IPS DF 6.9 (cell line): ENCODE measurements around the gene PLEKHM3.

ENCODE experiments used
- DNase-seq: peaks from one replicate; pipeline ENCODE4 v3.0.0-alpha.2; 2013; ENCODE audit warnings: low read depth, low spot score
- H3K27ac ChIP-seq: one replicate; pipeline ENCODE4 v1.5.1; 2013; ENCODE audit warnings: low read length, control low read depth
- H3K27me3 ChIP-seq: 2 replicates; pipeline ENCODE4 v1.6.1; 2013; ENCODE audit warnings: mild to moderate bottlenecking, low read length; ENCODE audit not compliant: control insufficient read depth, insufficient read depth
- H3K36me3 ChIP-seq: 2 replicates; pipeline ENCODE4 v1.6.1; 2013; ENCODE audit warnings: low read length; ENCODE audit not compliant: control insufficient read depth, insufficient read depth
- H3K4me1 ChIP-seq: 2 replicates; pipeline ENCODE4 v1.6.1; 2013; ENCODE audit warnings: low read length; ENCODE audit not compliant: control insufficient read depth, insufficient read depth
- H3K4me3 ChIP-seq: 2 replicates; pipeline ENCODE4 v1.5.1; 2013; ENCODE audit warnings: mild to moderate bottlenecking, low read length
- H3K9me3 ChIP-seq: 2 replicates; pipeline ENCODE4 v1.6.1; 2013; ENCODE audit warnings: low read length, inconsistent platforms; ENCODE audit not compliant: control insufficient read depth, insufficient read depth
- WGBS: extraction: QIAGEN DNeasy Blood & Tissue Kit; methylation state at CpG from one replicate; pipeline ENCODE4 v1.1.7; 2013; ENCODE audit warnings: mixed read lengths, missing lambda C conversion rate; ENCODE audit not compliant: insufficient read length, insufficient coverage; 5-methylcytosine and 5-hydroxymethylcytosine counted together

The PLEKHM3 gene

GRCh38 chr2:207775473-207775872 lies 249.9 kb downstream of the PLEKHM3 start:
- Histone ChIP-seq H3K9me3 (no peaks in the 10 kb centered on the region), H3K27me3 (no peaks in the 10 kb centered on the region), H3K27ac (no peak overlapping the region), H3K4me1 (0 out of 2 replicates have a peak, but pooled peaks cover 2% of the 10 kb centered on the region), H3K4me3 (no peak overlapping the region), H3K36me3 (no peaks in the 10 kb centered on the region)
- WGBS, result no CpG with 5 or more reads among the region's 3 CpGs
- DNase-seq, result no peak

- Histone ChIP-seq H3K4me1 (peaks cover 4% of the 10 kb centered on the region), H3K9me3 (no peaks in the 10 kb centered on the region), H3K36me3 (no peaks in the 10 kb centered on the region), H3K27ac (no peak overlapping the region), H3K27me3 (no peaks in the 10 kb centered on the region), H3K4me3 (no peak overlapping the region)
- WGBS, result no CpG with 5 or more reads among the region's 13 CpGs
- no peak for DNase-seq
Observed at GRCh38 chr2:207772844-207773205, 252.5 kb downstream of the PLEKHM3 start.

- Histone ChIP-seq H3K36me3 (peaks cover 5% of the 10 kb centered on the region), H3K27ac (no peak overlapping the region), H3K4me3 (no peak overlapping the region), H3K27me3 (no peaks in the 10 kb centered on the region), H3K9me3 (no peaks in the 10 kb centered on the region), H3K4me1 (peaks cover 10% of the 10 kb centered on the region)
- no peak for DNase-seq
- WGBS, result no CpG with 5 or more reads among the region's 13 CpGs
Observed at GRCh38 chr2:207772081-207772843, 253.1 kb downstream of the PLEKHM3 start.

GRCh38 chr2:207771421-207771820 lies 253.9 kb downstream of the PLEKHM3 start:
- no peak overlapping the region for H3K4me3 ChIP-seq
- H3K27ac ChIP-seq, result no peak overlapping the region
- no peaks in the 10 kb centered on the region for H3K27me3 ChIP-seq
- H3K9me3 ChIP-seq, result no peaks in the 10 kb centered on the region
- H3K4me1 ChIP-seq, result peaks cover 16% of the 10 kb centered on the region
- WGBS, result no CpG with 5 or more reads among the region's 14 CpGs
- DNase-seq, result no peak
- peaks cover 8% of the 10 kb centered on the region for H3K36me3 ChIP-seq
